Measurements from ENCODE around the gene EYA3.
A peak's percentile ranks its signal among the peaks of the same experiment; 100 is the strongest.

EYA3 gene

DNA sequence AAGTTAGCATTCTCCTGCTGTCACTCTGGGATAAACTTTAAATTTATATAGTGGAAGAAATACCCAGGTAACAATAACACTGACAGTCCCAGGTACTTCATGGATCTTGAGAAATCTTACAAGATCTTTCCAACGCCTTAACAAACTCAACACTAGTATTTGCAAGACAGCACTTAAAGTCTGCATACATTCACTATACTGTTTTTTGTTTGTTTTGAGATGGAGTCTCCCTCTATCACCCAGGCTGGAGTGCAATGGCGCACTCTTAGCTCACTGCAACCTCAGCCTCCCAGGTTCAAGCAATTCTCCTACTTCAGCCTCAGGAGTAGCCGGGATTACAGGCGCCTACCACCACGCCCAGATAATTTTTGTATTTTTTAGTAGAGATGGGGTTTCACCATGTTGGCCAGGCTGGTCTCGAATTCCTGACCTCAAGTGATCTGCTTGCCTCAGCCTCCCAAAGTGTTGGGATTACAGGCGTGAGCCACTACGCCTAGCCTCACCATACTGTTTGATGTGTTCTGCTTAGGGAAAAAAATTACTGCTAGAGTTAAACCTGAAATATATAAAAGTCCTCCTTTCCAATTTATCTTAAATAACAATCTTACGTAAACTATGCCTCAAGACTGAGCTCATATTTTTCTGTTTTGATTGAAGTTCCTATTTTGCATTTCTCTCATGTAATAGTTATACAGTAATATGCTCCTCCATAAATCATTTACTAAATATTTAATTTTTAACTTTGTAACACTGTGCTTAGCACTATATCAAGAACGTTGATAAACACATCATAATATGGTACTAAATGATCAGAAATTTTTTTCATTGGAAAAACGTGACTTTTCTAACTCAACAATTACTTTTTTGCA, 17.5 kb downstream of the EYA3 start:
- DNase-seq: no peak

DNA sequence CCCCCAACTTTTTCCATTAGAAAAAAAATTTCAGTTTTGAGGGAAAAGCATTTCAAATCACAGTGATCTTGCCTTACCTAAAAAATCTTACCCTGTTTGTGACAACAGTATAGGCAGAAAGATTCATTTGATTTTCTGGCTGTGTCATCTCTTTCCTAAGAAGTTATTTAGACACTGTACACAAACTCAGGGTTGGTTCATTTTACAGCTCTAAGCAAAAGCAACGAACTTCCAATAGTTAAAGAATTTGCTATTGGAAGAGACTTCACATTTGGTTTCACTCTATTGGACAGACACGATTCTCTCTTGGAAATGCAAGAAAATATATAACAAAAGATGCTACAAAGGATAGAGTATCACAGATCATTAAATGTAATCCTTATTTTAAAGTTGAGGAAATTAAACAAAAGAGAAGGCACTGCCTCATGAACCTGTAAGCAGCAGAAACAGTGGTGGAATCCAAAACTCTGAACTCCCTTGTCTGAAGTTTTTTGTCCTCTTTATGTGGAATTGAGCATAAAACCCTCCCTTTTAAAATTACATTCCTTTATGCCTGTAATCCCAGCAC, 20.8 kb downstream of the EYA3 start:
- DNase-seq: no peak

GRCh38 chr1:28066393-28067154, 21.8 kb downstream of the EYA3 start:
- DNase-seq: no peak

GRCh38 chr1:28064064-28064463, 24.3 kb downstream of the EYA3 start:
- DNase-seq: no peak

DNA sequence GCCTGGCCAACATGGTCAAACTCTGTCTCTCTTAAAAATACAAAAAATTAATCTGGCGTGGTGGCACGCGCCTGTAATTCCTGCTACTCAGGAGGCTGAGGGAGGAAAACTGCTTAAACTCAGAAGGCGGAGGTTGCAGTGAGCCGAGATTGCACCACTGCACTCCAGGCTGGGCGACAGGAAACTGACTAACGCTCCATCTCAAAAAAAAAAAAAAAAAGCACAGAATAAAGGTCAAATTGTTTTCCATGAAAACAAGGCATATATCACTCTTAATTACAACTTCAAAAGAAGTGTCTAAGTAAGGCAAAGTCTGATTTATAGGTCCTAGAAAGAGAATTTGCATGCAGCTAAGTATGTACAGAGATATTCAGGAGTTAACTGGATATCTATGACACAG, 25.6 kb downstream of the EYA3 start:
- DNase-seq: no peak

DNA sequence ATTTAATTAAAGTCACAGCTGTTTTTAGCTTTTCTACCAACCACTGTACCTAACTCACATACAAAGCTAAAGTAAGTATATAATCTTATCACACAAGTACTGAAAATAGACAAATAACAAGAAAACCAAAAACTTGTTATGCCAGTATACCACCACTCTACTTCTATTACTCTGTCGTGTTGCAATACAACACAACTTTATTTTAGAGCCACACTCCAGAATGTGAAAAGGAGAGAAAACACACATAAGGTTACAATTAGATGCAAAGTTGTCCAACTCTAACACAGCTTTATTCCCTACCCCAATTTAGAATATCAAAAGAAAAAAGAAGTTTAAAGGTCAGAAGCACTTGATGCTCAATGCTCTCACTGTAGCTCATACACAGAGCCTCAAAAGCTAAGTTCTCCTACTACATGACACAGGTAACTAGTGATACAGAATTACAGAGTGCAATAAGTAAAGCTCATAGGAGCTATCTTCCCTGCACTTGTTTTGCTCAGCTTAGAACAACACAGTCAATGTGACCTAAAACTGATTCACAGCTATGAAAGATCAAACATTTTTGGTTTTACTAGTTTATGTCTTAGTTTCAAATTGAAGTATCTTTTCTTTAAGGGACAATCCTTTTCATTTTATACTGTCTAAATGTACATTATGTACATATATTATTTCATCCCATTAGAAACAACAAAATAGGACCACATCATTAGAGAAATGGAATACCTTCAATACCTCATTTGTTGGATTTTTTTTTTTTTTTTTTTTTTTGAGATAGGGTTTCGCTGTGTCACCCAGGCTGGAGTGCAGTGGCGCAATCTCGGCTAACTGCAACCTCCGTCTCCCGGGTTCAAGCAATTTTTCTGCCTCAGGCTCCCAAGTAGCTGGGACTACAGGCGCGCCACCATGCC, 29.2 kb downstream of the EYA3 start:
- peak; percentile 56 for DNase-seq

GRCh38 chr1:28058168-28058567, 30.2 kb downstream of the EYA3 start:
- DNase-seq: no peak

DNA sequence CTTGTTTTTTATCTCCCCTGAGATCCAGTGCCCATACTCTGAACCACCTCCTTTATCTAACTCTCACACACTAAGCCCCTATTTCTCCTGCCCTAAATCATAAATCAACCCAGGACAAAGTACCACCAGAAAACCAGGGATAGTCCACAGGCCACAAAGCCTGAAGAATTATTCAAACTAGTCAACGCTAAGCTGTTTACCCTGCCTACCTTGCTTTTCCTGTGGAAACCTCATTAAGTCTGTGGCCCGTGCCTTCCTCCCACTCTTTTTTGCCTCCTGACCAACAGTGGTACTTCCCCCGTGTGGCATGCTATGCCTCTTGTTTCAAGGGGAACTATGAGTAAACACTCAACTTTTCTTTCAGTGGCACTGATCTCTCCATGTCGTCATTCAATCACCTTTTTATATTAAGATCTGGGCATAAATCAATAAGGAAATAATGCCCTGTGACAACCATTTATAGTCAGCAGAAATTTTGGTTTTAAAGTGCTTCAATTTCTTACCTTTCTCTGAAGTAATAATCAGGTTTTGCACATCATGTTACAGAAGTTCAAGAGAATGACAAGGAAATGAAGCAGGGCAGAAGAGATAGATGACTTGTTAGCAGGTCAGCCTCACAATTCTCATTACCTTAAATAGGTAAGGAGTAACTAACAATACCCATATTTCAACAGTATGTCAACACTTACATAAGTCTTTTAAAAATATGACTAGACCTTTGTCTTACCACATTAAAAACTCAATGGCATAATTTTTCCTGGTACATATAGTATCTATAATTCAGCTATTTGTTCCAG, 32.1 kb downstream of the EYA3 start:
- peak; percentile 81 for DNase-seq

GRCh38 chr1:28050776-28051175, 37.6 kb downstream of the EYA3 start:
- DNase-seq: no peak

DNA sequence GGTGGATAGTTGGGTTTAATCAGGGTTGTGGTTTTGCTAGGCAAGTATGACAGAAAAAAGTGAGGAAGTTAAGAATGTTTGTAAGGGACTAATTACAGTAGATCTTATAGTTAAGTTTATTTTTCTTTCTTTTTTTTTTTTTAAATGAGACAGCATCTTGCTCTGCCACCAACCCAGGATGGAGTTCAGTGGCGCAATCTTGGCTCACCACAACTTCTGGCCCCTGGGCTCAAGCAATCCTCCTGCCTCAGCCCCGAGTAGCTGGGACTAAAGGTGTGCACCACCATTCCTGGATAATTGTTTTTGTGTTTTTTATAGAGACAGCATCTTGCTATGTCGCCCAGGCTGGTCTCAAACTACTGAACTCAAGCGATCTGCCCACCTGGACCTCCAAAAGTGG, 41.7 kb downstream of the EYA3 start:
- DNase-seq: no peak

GRCh38 chr1:28045777-28046176, 42.6 kb downstream of the EYA3 start:
- DNase-seq: no peak

DNA sequence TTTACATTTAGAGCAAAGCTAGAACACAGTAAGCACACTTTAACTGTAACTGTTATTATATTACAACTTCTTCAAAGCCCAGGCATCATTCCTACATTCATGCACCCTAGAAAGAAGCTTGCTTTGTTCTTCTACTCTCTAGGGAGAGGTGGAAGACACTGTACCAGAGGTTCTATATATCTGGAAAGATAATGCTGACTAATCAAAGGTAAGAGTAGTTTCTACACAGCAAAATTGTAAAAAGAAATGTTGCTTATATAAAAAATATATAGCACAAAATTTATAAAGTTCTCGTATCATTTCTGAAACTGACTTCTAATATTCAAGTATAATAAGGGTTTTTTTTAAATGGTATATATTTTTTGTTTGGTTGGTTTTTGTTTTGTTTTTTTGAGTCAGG, 44.0 kb downstream of the EYA3 start:
- no peak for DNase-seq

- DNase-seq: no peak
Measured at GRCh38 chr1:28039341-28039740, 49.1 kb downstream of the EYA3 start.

DNA sequence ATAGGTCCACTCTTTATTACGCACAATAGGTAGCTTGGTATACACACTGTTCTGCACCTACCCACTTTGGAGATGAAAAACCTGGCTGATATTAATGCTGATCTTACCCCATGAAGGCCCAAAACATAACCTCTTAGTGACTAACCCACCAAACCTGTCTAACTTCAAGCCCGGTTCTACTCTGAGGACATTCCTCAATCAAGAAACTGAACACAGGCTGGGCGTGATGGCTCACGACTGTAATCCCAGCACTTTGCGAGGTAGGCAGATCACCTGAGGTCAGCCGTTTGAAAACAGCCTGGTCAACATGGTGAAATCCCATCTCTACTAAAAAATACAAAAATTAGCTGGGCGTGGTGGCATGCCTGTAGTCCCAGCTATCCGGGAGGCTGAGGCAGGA, 50.5 kb downstream of the EYA3 start:
- no peak for DNase-seq

GRCh38 chr1:28037206-28037605, 51.2 kb downstream of the EYA3 start:
- no peak for DNase-seq

- DNase-seq: no peak
Measured at GRCh38 chr1:28036431-28036830, 52.0 kb downstream of the EYA3 start.

DNA sequence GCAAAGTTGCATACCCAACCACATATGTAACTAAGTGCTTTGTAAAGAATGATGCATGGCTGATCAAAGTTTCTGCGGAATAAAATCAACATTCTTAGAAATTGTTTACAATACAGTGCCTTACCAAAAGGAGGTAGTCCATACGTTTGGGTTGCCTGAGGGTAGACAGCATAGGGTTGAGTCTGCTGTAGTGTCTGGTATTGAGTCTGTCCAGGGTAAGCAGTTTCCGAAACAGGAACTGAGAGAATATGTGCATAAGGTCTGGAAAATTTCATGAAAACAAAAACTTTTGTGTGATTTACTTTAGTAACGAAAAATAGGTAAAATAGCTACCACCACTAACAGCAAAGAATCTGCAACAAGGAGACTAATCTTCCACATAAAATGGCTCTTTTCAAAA, 53.0 kb downstream of the EYA3 start:
- no peak for DNase-seq

- no peak for DNase-seq
Measured at GRCh38 chr1:28032281-28032680, 56.1 kb downstream of the EYA3 start.

- no peak for DNase-seq
Measured at GRCh38 chr1:28031173-28031572, 57.2 kb downstream of the EYA3 start.

GRCh38 chr1:28028873-28029654, 59.3 kb downstream of the EYA3 start:
- no peak for DNase-seq

DNA sequence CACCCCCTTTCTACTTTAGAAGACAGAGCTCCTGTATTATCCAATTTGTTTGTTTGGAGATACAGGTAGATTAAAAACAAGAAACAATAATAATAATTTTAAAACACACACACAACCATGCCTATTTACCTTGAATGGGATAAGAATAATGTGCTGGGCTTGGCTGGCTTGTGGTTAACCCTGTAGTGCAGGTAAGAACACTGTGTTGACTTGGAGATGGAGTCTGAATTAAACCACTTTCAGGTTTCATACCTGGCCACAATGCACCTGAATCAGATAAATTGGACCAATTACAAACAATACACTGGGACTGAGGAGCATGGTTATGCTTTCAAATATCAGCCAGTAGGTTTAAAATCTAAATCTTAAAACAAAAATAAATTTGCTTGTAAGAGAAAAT, 60.8 kb downstream of the EYA3 start:
- no peak for DNase-seq

Data from activated CD4-positive, alpha-beta T cell treated with anti-CD3 and anti-CD28 coated beads, Interleukin-10, Interleukin-2, amounts not matched to agents 100 ng/mL and 50 ng/mL, durations not matched to agents 16 hours and 8 hours (primary cell).